Measurements from ENCODE around the gene SWAP70. TPM values are rescaled to one million over a fixed set of nuclear protein-coding genes. Genes with fewer than 3 reads are reported as not detected.

Gene SWAP70
- total RNA-seq, 1 experiment from 2014 or later: 18.6 TPM

GRCh38 chr11:9677951-9678350, 14.1 kb downstream of the SWAP70 start:
- no TSS peak for BruUV-seq (replicated peaks)
- intact Hi-C loops (cut with micrococcal nuclease; ENCODE audit: unreplicated experiment): no loop called here
- H3K4me2 ChIP-seq: no peak overlapping the region

GRCh38 chr11:9678576-9678975, 14.7 kb downstream of the SWAP70 start:
- H3K36me3 ChIP-seq (ENCODE audit: low read depth): no peaks in the 10 kb centered on the region
- intact Hi-C loops (cut with micrococcal nuclease; ENCODE audit: unreplicated experiment): no loop called here
- ChIA-PET CTCF (interaction anchor here (0.7 kb wide), 1 partner anchor 42 kb away, joined by 5 read pairs; no protein-coding TSS in a partner anchor), POLR2A (ENCODE audit: unreplicated experiment) (no interaction called here)
- H3K27me3 ChIP-seq (ENCODE audit: insufficient read depth, low read depth): no peaks in the 10 kb centered on the region
- no peak overlapping the region for H3K4me2 ChIP-seq
- no peaks in the 10 kb centered on the region for H3K9me3 ChIP-seq (ENCODE audit: insufficient read depth, low read depth)
- DNase-seq: no peak
- TF ChIP-seq EZH2 (IDR thresholded peaks at IDR 0.05; ENCODE audit: low read depth): no peak
- TF ChIP-seq CTCF (conservative IDR thresholded peaks at IDR 0.05): no peak
- no peaks in the 10 kb centered on the region for H3K4me1 ChIP-seq (replicated peaks; ENCODE audit: insufficient read depth)
- no peak overlapping the region for H3K27ac ChIP-seq
- no peaks in the 10 kb centered on the region for H3K79me2 ChIP-seq (ENCODE audit: low read depth)
- BruUV-seq (replicated peaks): no TSS peak
- no peak overlapping the region for H3K4me3 ChIP-seq
- no peak overlapping the region for H2AFZ ChIP-seq
- H3F3A ChIP-seq (ENCODE audit: insufficient read depth, low read depth): no peaks in the 10 kb centered on the region
- H3K9me2 ChIP-seq (ENCODE audit: insufficient read depth): no peaks in the 10 kb centered on the region
- H4K20me1 ChIP-seq (ENCODE audit: insufficient read depth): no peaks in the 10 kb centered on the region

More at GRCh38 chr11:9677951-9678350, 14.1 kb downstream of the SWAP70 start:
- H3K9me3 ChIP-seq (ENCODE audit: insufficient read depth, low read depth): no peaks in the 10 kb centered on the region
- H2AFZ ChIP-seq: no peak overlapping the region
- TF ChIP-seq EZH2 (IDR thresholded peaks at IDR 0.05; ENCODE audit: low read depth) (no peak), CTCF (conservative IDR thresholded peaks at IDR 0.05) (no peak)
- no peaks in the 10 kb centered on the region for H3K36me3 ChIP-seq (ENCODE audit: low read depth)
- H3K4me3 ChIP-seq: no peak overlapping the region
- no peaks in the 10 kb centered on the region for H3K4me1 ChIP-seq (replicated peaks; ENCODE audit: insufficient read depth)
- no peaks in the 10 kb centered on the region for H4K20me1 ChIP-seq (ENCODE audit: insufficient read depth)
- H3K27me3 ChIP-seq (ENCODE audit: insufficient read depth, low read depth): no peaks in the 10 kb centered on the region
- H3K9me2 ChIP-seq (ENCODE audit: insufficient read depth): no peaks in the 10 kb centered on the region
- DNase-seq: no peak
- ChIA-PET POLR2A (ENCODE audit: unreplicated experiment) (no interaction called here), CTCF (no interaction called here)
- no peak overlapping the region for H3K27ac ChIP-seq
- H3K79me2 ChIP-seq (ENCODE audit: low read depth): no peaks in the 10 kb centered on the region
- H3F3A ChIP-seq (ENCODE audit: insufficient read depth, low read depth): no peaks in the 10 kb centered on the region

- intact Hi-C loops (cut with micrococcal nuclease; ENCODE audit: unreplicated experiment): no loop called here
- ChIA-PET CTCF (no interaction called here), POLR2A (ENCODE audit: unreplicated experiment) (interaction anchor here (0.5 kb wide), 1 partner anchor 46 kb away, joined by 3 read pairs; no protein-coding TSS in a partner anchor)
- no peak for DNase-seq
- TF ChIP-seq CTCF (conservative IDR thresholded peaks at IDR 0.05) (no peak), EZH2 (IDR thresholded peaks at IDR 0.05; ENCODE audit: low read depth) (no peak)
- no peaks in the 10 kb centered on the region for H3K9me3 ChIP-seq (ENCODE audit: insufficient read depth, low read depth)
- no peaks in the 10 kb centered on the region for H3K9me2 ChIP-seq (ENCODE audit: insufficient read depth)
- no peaks in the 10 kb centered on the region for H3K27me3 ChIP-seq (ENCODE audit: insufficient read depth, low read depth)
- no peaks in the 10 kb centered on the region for H3K36me3 ChIP-seq (ENCODE audit: low read depth)
- H3K4me2 ChIP-seq: no peak overlapping the region
- no peaks in the 10 kb centered on the region for H3F3A ChIP-seq (ENCODE audit: insufficient read depth, low read depth)
- BruUV-seq (replicated peaks): no TSS peak
- H3K79me2 ChIP-seq (ENCODE audit: low read depth): no peaks in the 10 kb centered on the region
- H2AFZ ChIP-seq: no peak overlapping the region
- H3K4me1 ChIP-seq (replicated peaks; ENCODE audit: insufficient read depth): no peaks in the 10 kb centered on the region
- no peaks in the 10 kb centered on the region for H4K20me1 ChIP-seq (ENCODE audit: insufficient read depth)
- H3K4me3 ChIP-seq: no peak overlapping the region
- no peak overlapping the region for H3K27ac ChIP-seq
Measured at GRCh38 chr11:9680028-9680427, 16.2 kb downstream of the SWAP70 start.

All from PC-9 (cell line).